Measurements from ENCODE around the gene ADISSP. TPM values are rescaled to one million over a fixed set of nuclear protein-coding genes. Genes with fewer than 3 reads are reported as not detected.

ADISSP gene
- total and polyA plus RNA-seq, 2 of the 13 experiments (the other 11 are each of a cell fraction or from before 2014, with no cell fraction given) = 38.3 to 90.6 TPM

- no peak for TF ChIP-seq ARNT2 (CRISPR knock-in tag; IDR thresholded peaks at IDR 0.05; ENCODE audit: low read depth)
- TF ChIP-seq ZSCAN5A (CRISPR knock-in tag; IDR thresholded peaks at IDR 0.05; ENCODE audit: borderline replicate concordance) = no peak
- TF ChIP-seq ZBTB14 (CRISPR knock-in tag; IDR thresholded peaks at IDR 0.05) = no peak
- peak; percentile 38; the same call in 1 of the 2 replicates for TF ChIP-seq NFKB2 (CRISPR knock-in tag; IDR thresholded peaks at IDR 0.05; ENCODE audit: borderline replicate concordance)
- TF ChIP-seq SMARCC2 (IDR thresholded peaks at IDR 0.05) = no peak
These were observed 16.8 kb upstream of the ADISSP start (continued) for GRCh38 chr20:3784216-3784853.

GRCh38 chr20:3783511-3784195, 16.1 kb upstream of the ADISSP start:
- Histone ChIP-seq H4K20me1 (ENCODE audit: insufficient read depth, low read length) (peaks cover 5% of the 10 kb centered on the region; the same call in 1 of the 2 replicates), H3K79me2 (ENCODE audit: insufficient read depth, low read length) (peaks cover 9% of the 10 kb centered on the region), H3K9me3 (ENCODE audit: low read length) (no peaks in the 10 kb centered on the region), H3K27ac (ENCODE audit: extremely low read length, insufficient read depth, low read length) (no peak overlapping the region), H3K36me3 (replicated peaks in 1 of 2; ENCODE audit: control insufficient read depth in 1 of 2, insufficient read depth in 2 of 2, low read length in 2 of 2) (no peaks in the 10 kb centered on the region), H3K27me3 (ENCODE audit: control insufficient read depth in 1 of 2, insufficient read depth in 2 of 2, low read length in 2 of 2) (peaks cover 0 to 25% of the 10 kb centered on the region in 2 experiments), H2AFZ (ENCODE audit: low read length) (no peak overlapping the region), H3K4me3 (replicated peaks in 1 of 3; ENCODE audit: insufficient read depth in 1 of 3, low read depth in 2 of 3, low read length in 3 of 3) (no peak overlapping the region), H3K4me1 (ENCODE audit: insufficient read depth, low read length) (peaks cover 76% of the 10 kb centered on the region), H3K9ac (ENCODE audit: insufficient read depth, low read depth, low read length) (no peak overlapping the region), H3K4me2 (ENCODE audit: low read depth, low read length) (no peak overlapping the region)
- CTCF ChIA-PET (ENCODE audit: low intra/inter-chr PET ratio, low total read pairs) = no interaction called here
- FAIRE-seq (no peak), DNase-seq (ENCODE audit: low spot score) (no peak), ATAC-seq (no peak)
- WGBS (ENCODE audit: low lambda C conversion rate) = 71% methylated on average over 10 of the region's 10 CpGs
- intact Hi-C loops (cut with micrococcal nuclease; ENCODE audit: unreplicated experiment) (loop anchor here (5.0 kb wide), 1 partner anchor 309 kb away; no protein-coding TSS in a partner anchor), in situ Hi-C loops (cut with HindIII; ENCODE audit: extremely low pct_ligation_motif_present, low pct_unique_long_range_greater_than_20kb) (loop anchor here (5.0 kb wide), 1 partner anchor 34 kb away; no protein-coding TSS in a partner anchor)
- POLR2A ChIA-PET = interaction anchor here (7.6 to 10.4 kb wide), 2 partner anchors 15 to 36 kb away, joined by 74 to 134 read pairs; partner anchors contain the start of genes ADISSP and AP5S1
- BruUV-seq (replicated peaks) = no TSS peak
- TF ChIP-seq MEF2D (CRISPR knock-in tag; IDR thresholded peaks at IDR 0.05) (0 out of 2 replicates have a peak, but pooled peaks have one; percentile 15), MAX (IDR thresholded peaks at IDR 0.05) (peak; percentile 58; the same call in 1 of the 2 replicates), NONO (IDR thresholded peaks at IDR 0.05) (no peak), NONO (CRISPR knock-in tag; conservative IDR thresholded peaks at IDR 0.05) (0 out of 2 replicates have a peak, but pooled peaks have one; percentile 22), ZNF263 (CRISPR knock-in tag; IDR thresholded peaks at IDR 0.05) (no peak), POLR2A (IDR thresholded peaks at IDR 0.05; ENCODE audit: insufficient read depth in 1 of 2, low read depth in 2 of 2, low read length in 2 of 2) (peak; percentile 4 to 34; a peak in 1 of 4 replicates), POLR2AphosphoS5 (IDR thresholded peaks at IDR 0.05; ENCODE audit: low read depth, low read length) (peak; percentile 20), SPEN (CRISPR knock-in tag; IDR thresholded peaks at IDR 0.05; ENCODE audit: low read depth) (no peak), ZC3H13 (CRISPR knock-in tag; IDR thresholded peaks at IDR 0.05) (peak; percentile 88), RBFOX2 (IDR thresholded peaks at IDR 0.05; ENCODE audit: low read depth, low read length) (peak; percentile 38; the same call in 1 of the 2 replicates), ZFX (CRISPR knock-in tag; IDR thresholded peaks at IDR 0.05; ENCODE audit: low read depth) (peak; percentile 42; the same call in 1 of the 2 replicates), ZNF576 (CRISPR knock-in tag; IDR thresholded peaks at IDR 0.05) (0 out of 2 replicates have a peak, but pooled peaks have one; percentile 51), NR2F6 (IDR thresholded peaks at IDR 0.05) (peak; percentile 6; the same call in 1 of the 2 replicates), NR2F6 (CRISPR knock-in tag; IDR thresholded peaks at IDR 0.05) (no peak)

Data from HepG2 (cell line).